ENCODE results near the gene BRI3.

BRI3 gene

DNA sequence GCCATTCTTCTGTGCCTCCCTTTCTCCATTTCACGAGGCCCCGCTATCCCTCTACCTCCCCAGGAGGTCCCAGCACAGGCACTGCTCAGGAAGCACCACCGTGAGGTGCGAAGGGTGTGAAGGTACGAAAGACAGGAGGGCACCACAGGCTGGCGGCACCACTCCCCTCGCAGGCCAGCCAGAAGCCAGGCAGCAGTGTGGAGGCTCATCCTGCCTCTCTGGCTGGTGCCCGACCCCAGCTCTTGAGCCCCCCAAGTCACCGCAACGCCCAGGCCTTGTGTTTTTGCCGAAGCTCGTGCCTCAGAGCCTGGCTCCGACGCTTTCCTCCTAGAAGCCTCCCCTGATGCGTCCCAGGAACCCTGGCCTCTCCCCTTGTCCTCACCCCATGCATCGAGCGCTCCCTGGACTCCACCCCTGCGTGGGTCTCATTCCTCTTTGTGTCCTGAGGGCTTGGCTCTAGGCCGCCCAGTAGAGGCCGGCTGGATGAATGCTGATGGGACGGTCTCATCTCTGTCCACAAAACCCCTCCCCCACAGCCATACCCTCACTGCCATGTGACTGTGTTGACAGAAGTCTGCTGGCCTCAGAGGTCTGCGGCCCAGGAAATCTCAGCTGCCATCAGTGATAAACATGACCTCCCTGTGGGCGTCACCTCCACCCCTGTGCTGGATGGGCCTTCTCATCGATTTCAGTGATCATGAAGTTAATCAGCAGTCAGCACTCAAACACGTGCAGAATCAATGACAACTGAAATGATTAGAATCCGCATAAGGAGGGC, 19.3 kb downstream of the BRI3 start:
- CTCF ChIA-PET: interaction anchor here (1.6 to 2.1 kb wide), 2 partner anchors 8 to 101 kb away, joined by 6 to 13 read pairs; partner anchors contain the start of gene BAIAP2L1
- H3K4me3 ChIP-seq (ENCODE audit: low read depth, low read length): no peak overlapping the region
- no peak for DNase-seq (ENCODE audit: low read depth, low spot score)
- TF ChIP-seq, protein P1, sequence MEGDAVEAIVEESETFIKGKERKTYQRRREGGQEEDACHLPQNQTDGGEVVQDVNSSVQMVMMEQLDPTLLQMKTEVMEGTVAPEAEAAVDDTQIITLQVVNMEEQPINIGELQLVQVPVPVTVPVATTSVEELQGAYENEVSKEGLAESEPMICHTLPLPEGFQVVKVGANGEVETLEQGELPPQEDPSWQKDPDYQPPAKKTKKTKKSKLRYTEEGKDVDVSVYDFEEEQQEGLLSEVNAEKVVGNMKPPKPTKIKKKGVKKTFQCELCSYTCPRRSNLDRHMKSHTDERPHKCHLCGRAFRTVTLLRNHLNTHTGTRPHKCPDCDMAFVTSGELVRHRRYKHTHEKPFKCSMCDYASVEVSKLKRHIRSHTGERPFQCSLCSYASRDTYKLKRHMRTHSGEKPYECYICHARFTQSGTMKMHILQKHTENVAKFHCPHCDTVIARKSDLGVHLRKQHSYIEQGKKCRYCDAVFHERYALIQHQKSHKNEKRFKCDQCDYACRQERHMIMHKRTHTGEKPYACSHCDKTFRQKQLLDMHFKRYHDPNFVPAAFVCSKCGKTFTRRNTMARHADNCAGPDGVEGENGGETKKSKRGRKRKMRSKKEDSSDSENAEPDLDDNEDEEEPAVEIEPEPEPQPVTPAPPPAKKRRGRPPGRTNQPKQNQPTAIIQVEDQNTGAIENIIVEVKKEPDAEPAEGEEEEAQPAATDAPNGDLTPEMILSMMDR (IDR thresholded peaks at IDR 0.05; ENCODE audit: insufficient read depth, low read length, missing control alignments): no peak
- POLR2A ChIA-PET: no interaction called here

DNA sequence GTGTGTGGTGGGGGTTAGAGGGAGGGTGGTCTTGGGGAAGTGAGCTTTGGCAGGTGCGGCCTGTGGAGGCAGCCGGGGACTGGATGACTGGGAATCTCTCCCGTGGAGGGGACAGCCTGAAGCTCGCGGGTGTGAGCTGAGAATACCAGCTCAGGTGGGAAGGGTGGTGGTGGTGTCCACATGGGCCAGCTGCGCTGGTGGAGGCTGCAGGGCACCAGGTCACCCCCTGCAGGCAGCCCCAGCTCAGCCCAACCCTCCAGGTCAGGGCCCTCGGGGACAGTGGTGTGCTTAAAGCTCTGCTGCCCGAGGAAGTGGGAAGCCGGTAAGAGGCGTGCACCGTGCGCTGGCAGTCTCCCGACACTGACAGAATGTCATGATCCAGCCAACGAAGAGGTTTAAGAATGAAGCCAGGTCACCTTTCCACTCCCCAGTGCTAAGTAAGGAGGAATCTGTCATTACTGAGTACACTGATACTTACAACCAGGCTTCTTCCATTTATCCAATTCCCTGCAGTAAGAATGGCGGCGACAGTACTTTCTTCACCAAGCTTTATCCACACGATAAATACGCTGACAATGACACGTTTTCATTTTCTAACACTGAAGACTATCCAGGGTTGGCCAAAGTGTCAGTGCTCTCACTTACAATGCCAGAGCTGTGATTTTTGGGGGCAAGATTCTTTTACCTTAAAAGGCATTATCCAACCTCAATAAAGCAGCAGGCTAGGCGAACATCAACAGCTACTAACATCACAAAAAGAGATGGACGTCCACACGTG, 20.4 kb downstream of the BRI3 start:
- POLR2A ChIA-PET: no interaction called here

DNA sequence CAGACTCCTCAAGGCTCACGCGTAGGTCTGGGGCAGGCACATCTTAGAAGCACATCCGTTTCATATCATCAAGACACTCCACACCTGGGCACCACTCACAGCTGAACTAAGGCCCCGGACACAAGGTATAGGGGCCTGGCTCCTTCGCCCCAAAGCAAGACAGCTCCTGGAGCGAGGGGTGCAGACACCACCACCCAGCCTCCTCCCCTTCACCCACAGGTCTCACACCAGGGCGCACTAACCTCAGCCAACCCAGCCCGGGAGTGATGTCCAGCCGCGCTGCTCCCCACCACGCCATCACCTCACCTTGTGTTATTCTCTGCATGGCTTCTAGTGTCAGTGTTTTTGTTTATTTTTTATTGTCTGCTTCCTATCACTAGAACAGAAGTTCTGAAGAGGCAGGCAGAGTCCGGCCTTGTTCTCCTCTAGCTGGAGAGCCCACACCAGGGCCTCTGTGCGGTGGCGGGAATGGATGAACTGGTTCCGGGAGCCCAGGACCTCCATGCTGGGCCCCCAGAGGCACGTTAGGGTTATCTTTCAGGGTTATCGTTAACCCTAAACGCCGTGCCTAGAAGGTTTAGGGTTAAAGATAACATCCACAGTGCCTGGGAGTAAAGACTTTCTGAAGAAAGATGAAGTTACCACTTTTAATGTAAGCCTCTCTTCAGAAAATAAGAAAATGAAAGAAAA, 21.8 kb downstream of the BRI3 start:
- TF ChIP-seq, protein P1 (IDR thresholded peaks at IDR 0.05; ENCODE audit: insufficient read depth, low read length, missing control alignments): no peak
- ChIA-PET CTCF (interaction anchor here (2.1 kb wide), 1 partner anchor 98 kb away, joined by 13 read pairs; the partner anchor contains the start of gene BAIAP2L1), POLR2A (no interaction called here)
- no peak for DNase-seq (ENCODE audit: low read depth, low spot score)
- no peak overlapping the region for H3K4me3 ChIP-seq (ENCODE audit: low read depth, low read length)

More for the DNA sequence above, 20.4 kb downstream of the BRI3 start:
- CTCF ChIA-PET: interaction anchor here (1.1 to 2.1 kb wide), 3 partner anchors 9 to 531 kb away, joined by 3 to 13 read pairs (median 6); partner anchors contain the start of gene BAIAP2L1
- no peak for DNase-seq (ENCODE audit: low read depth, low spot score)
- TF ChIP-seq, protein P1 (IDR thresholded peaks at IDR 0.05; ENCODE audit: insufficient read depth, low read length, missing control alignments): no peak
- H3K4me3 ChIP-seq (ENCODE audit: low read depth, low read length): no peak overlapping the region

DNA sequence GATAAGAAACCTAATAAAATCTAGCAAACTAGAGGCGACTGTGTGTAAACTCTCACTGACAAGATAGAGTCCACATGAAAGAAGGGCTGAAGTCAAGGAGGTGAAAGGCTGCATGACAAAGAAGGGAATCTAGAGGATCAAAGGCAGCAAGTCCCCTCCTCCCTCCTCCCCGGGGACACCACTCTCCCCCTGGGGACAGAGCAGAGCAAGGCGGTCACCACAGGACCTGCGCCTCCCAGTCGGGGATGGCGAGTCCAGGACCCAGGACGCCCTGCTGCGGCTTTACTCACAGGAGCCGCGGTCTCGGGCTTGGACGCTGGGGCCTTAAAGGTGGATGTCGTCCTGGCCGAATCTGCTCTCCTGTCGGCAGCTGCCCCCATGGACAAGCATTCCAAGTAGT, 22.4 kb downstream of the BRI3 start:
- no peak for DNase-seq (ENCODE audit: low read depth, low spot score)
- no peak overlapping the region for H3K4me3 ChIP-seq (ENCODE audit: low read depth, low read length)
- TF ChIP-seq, protein P1 (IDR thresholded peaks at IDR 0.05; ENCODE audit: insufficient read depth, low read length, missing control alignments): no peak
- ChIA-PET CTCF (no interaction called here), POLR2A (no interaction called here)

DNA sequence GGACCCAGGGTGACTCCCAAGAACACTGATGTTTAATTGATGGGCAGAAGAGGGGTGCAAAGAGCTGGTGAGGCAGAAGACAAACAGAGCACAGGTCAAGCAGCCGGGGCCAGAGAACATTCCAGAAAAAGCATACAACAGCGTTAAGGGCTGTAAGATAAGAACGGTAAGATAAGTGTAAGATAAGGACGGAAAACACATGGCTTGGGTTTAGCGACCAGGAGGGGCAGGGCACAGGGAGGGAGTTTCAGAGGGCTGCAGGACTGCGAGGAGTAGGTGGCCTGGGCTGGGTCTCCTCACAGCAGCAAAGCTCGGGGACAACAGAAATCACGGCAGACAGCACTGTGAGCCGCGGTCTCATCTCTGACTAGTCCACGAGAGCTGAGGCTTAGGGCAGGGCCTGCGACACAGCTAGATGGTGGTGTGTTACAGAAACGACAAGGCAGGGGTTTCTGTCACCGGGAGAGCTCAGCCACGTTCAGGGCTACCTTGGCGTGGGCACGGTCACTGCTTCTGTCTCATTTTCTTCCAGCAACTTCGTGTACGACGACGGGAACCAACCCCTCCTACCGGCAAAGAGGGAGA, 24.6 kb downstream of the BRI3 start:
- H3K4me3 ChIP-seq (ENCODE audit: low read depth, low read length): no peak overlapping the region
- POLR2A ChIA-PET: interaction anchor here (0.7 kb wide), 1 partner anchor 120 kb away, joined by 4 read pairs; no protein-coding TSS in a partner anchor
- CTCF ChIA-PET: interaction anchor here (1.2 to 2.3 kb wide), 3 partner anchors 12 to 96 kb away, joined by 3 to 12 read pairs (median 3); partner anchors contain the start of gene BAIAP2L1
- TF ChIP-seq, protein P1 (IDR thresholded peaks at IDR 0.05; ENCODE audit: insufficient read depth, low read length, missing control alignments): no peak
- no peak for DNase-seq (ENCODE audit: low read depth, low spot score)
